GM10266 (cell line): ENCODE measurements around the gene STOML1.
A peak's percentile ranks its signal among the peaks of the same experiment; 100 is the strongest.

ENCODE experiments used
- DNase-seq: peaks from one replicate; pipeline ENCODE4 v3.0.0; 2012; ENCODE audit errors: extremely low spot score
- CTCF ChIP-seq: IDR thresholded peaks from 2 replicates; pipeline ENCODE4 v1.5.1; 2012; ENCODE audit warnings: mild to moderate bottlenecking, low read depth; ENCODE audit not compliant: control insufficient read depth, insufficient read depth; ENCODE audit errors: missing control alignments

Gene STOML1

GRCh38 chr15:73994912-73995622 lies 3.0 kb upstream of the STOML1 start:
- TF ChIP-seq CTCF = no peak
- no peak for DNase-seq

- no peak for TF ChIP-seq CTCF
Measured at GRCh38 chr15:73994413-73994883, 2.4 kb upstream of the STOML1 start, which contains the start of gene PML. Gene PML, plus strand, starts transcription at chr15:73994716. Its CDS starts 97 bp downstream, at chr15:73994813.

GRCh38 chr15:73993211-73993994 lies 1.3 kb upstream of the STOML1 start:
- no peak for DNase-seq
- TF ChIP-seq CTCF = no peak

More at GRCh38 chr15:73994413-73994883, 2.4 kb upstream of the STOML1 start, which contains the start of gene PML:
- DNase-seq = peak; percentile 97

- DNase-seq = no peak
- no peak for TF ChIP-seq CTCF
Measured at GRCh38 chr15:73992594-73992898, 451 bp upstream of the STOML1 start.

GRCh38 chr15:73991260-73991659 lies 835 bp downstream of the STOML1 start:
- no peak for TF ChIP-seq CTCF
- no peak for DNase-seq

GRCh38 chr15:73990250-73991005 lies 1.7 kb downstream of the STOML1 start:
- TF ChIP-seq CTCF = no peak
- no peak for DNase-seq
